ENCODE data around the gene ZNF740.

ZNF740 gene

DNA sequence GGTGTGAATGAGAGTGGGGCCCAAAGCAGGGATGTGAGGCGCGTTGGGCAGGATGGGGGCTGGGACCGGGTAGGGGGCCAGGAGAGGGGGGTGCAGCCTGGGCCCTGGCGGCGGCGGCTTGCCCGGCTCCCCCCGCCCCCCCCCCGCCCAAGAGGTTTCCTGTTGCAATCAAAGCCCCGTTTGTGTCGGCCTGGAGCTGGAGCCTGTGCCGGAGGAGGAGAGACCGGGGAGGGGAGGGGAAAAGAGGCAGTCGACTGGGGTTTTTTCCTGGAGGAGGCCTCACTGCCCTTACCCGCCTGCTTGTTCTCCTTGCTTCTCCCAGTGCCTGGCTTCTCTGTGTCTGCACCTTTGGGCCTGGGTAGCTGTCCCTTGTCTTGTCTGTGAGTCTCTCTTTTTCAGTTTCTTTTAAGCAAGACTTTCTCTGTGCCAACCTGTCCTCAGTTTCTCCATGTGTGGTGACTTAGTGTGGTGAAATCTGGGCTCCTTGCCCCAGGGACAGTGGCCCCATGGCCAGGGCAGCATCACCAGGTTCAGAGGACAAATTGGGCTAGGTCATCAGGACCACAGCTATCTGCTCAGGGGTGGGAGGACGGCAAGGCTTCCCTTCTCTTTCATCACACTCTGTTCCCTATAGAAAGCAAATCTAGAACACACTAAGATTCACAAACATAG is 43.0 kb downstream of the ZNF740 start:
- peak overlapping the region; percentile 53 for H3K4me3 Mint-ChIP-seq
- H3K36me3 Mint-ChIP-seq: no peaks in the 10 kb centered on the region
- peak overlapping the region; percentile 14 for H3K27ac Mint-ChIP-seq
- H3K27me3 Mint-ChIP-seq: no peaks in the 10 kb centered on the region
- H3K9me3 Mint-ChIP-seq: no peaks in the 10 kb centered on the region
- peaks cover 69% of the 10 kb centered on the region for H3K4me1 Mint-ChIP-seq

DNA sequence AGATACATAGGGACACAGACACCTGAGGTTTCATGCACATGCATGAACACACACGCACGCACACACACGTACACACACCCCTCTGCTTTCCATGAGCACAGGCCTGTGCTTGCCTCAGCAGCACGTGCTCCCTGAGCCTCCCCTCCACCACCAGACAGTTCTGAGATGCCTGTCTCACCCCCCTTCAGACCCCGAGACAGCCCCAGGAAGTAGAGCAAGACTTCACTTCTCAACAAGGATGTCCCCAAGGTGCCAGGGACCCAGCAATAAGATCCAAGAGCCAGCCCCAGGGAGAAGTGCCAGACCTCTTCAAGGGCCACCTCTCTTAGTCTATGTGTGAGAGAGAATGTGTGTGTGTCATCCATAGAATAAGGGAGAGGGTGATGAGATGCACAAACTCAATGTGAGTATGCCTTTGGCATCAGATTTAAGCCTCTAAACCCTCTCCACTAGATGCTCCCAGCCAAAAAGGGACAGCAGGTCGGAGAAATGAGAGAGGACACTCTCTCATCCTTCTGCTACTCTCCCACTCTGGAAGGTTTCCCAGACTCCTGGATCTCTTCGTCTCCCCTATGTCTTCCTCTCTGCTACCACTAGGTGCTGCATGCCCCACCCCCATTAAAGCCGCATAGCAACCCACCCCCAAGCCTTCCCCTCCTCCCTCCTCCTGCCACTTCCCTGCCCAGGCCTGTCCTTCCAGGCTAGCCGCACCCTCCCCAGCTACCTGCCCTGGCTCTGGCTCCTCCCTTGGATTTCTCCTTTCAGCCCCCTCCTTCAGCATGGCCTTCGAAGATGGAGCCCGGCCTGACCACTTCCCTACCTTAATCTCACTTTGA is 43.8 kb downstream of the ZNF740 start:
- Mint-ChIP-seq H3K9me3 (no peaks in the 10 kb centered on the region), H3K36me3 (no peaks in the 10 kb centered on the region), H3K27ac (peak overlapping the region; percentile 71), H3K4me1 (peaks cover 65% of the 10 kb centered on the region), H3K4me3 (peak overlapping the region; percentile 53), H3K27me3 (no peaks in the 10 kb centered on the region)

DNA sequence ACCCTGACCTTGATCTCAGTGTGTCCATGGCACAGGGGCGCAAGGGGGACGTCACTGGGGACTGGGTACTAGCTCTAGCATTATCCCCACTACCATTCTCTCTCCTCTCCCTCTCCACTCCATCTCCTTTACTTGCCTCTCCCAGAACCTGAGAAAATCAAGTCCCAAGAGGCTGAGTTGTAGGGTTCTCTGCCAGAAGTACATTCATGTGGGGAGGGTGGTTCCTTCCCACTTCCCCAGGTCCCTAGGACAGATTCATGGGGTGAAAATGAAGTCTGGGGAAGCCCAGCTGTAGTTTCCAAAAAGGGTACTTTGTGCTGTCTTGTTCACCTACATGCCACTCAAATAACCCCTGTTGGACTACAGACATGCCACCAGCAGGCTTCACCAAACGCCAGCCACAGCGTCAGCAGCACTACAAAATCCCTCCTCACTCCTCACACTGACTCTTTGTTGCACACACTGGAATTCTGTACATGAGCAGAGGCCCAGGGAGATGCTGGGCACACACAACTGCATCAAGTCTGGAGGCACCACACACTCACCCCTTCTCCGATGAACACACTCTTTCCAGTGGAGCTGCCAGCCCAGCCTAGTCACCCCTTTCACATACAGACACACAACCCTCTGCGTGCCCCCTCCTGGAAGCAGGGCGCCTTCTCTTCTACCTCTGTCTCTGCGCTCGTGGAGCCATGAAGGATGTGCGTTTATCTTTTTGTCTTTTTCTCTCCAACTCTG is 44.5 kb downstream of the ZNF740 start:
- Mint-ChIP-seq H3K27me3 (no peaks in the 10 kb centered on the region), H3K4me1 (peaks cover 68% of the 10 kb centered on the region), H3K27ac (peak overlapping the region; percentile 71), H3K9me3 (no peaks in the 10 kb centered on the region), H3K36me3 (no peaks in the 10 kb centered on the region), H3K4me3 (peak overlapping the region; percentile 3)

DNA sequence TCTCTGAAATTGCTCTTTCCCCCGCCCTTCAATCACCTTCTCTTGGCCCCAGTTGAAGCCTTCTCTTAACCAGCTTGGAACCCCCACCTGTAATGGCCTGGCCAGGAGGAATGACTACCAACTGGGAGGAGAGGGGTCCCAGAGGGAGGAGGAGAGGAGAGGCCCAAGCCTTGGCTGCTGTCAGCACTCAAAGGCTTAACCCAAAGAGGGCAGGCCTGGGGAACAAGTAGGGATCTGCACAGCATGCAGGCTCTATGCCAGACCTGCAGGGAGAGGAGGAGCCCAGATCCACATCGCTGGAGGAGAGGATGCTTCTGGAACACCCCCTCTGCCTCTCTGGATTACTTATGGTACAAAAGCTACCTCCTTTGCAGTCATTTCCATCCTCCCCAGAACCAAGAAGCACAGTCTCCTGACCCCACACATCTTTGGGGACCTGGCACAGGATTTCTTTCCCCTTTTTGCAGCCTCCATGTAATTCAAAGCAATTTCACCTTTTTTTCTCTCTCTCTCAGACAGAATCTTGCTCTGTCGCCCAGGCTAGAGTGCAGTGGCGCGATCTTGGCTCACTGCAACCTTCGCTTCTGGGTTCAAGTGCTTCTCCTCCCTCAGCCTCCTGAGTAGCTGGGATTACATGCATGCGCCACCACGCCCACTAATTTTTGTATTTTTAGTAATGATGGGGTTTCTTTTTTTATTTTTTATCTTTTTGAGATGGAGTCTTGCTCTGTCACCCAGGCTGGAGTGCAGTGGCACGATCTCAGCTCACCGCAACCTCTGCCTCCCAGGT is 45.3 kb downstream of the ZNF740 start:
- Mint-ChIP-seq H3K27ac (peak overlapping the region; percentile 60), H3K36me3 (no peaks in the 10 kb centered on the region), H3K9me3 (no peaks in the 10 kb centered on the region), H3K27me3 (no peaks in the 10 kb centered on the region), H3K4me3 (no peak overlapping the region), H3K4me1 (peaks cover 71% of the 10 kb centered on the region)

DNA sequence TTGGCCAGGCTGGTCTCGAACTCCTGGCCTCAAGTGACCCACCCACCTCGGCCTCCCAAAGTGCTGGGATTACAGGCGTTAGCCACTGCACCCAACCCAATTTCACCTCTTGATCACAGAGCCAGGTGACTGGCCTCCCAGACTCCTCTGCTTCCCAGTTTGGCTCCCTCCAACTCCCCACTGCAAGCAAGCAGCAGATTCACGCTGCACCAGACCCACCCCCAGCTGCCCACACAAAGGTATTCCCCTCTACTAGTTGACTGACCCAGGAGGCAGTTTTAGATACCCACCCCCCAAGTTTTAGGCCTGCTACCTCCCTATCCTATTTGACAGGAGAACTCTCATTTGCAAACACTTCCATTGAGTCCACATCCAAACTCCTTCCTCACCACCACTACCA is 46.3 kb downstream of the ZNF740 start:
- no peaks in the 10 kb centered on the region for H3K27me3 Mint-ChIP-seq
- no peak overlapping the region for H3K4me3 Mint-ChIP-seq
- no peak overlapping the region for H3K27ac Mint-ChIP-seq
- H3K9me3 Mint-ChIP-seq: no peaks in the 10 kb centered on the region
- H3K4me1 Mint-ChIP-seq: peaks cover 75% of the 10 kb centered on the region
- H3K36me3 Mint-ChIP-seq: no peaks in the 10 kb centered on the region

DNA sequence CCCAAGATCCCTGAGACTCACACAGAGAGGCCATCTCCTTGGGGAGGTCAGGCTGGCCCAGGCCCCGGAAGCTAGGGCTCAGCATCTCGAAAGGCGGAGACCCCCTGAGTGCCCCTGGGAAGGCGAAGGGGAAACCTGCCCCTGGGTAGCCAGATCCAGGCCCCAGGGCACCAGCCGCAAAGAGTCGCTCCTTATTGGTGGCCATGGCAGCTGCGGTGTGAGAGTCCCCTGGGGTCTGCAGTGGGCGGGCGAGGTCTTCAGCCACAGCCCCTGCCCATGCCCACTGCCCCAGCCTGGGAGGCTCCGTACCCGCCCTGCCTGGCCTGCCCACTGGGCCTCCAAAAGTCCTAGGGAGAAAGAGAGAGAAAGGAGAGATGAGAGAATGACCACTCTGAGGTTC is 46.8 kb downstream of the ZNF740 start:
- no peak overlapping the region for H3K4me3 Mint-ChIP-seq
- H3K4me1 Mint-ChIP-seq: peaks cover 72% of the 10 kb centered on the region
- no peaks in the 10 kb centered on the region for H3K27me3 Mint-ChIP-seq
- no peaks in the 10 kb centered on the region for H3K36me3 Mint-ChIP-seq
- H3K9me3 Mint-ChIP-seq: no peaks in the 10 kb centered on the region
- H3K27ac Mint-ChIP-seq: no peak overlapping the region

DNA sequence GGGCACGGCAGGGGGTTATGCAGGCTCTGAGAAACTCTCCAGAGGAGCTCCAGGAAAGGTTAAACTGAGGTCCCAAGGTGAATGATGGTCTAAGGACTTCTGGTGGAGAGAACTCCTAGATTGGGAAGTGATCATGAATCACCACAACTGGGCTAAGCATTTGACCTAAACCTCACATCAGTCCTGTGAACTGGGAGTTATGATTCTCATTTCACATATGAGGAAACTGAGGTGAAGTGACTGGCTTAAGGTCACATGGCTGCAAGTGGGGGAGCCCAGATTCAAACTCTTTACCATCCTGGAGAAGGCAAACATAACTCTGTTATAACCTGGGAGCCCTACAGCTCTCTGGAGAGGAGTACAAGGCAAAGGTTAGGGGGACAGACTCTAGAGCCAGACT is 47.3 kb downstream of the ZNF740 start:
- Mint-ChIP-seq H3K27me3 (no peaks in the 10 kb centered on the region), H3K36me3 (no peaks in the 10 kb centered on the region), H3K27ac (no peak overlapping the region), H3K4me1 (peaks cover 72% of the 10 kb centered on the region), H3K4me3 (no peak overlapping the region), H3K9me3 (no peaks in the 10 kb centered on the region)

DNA sequence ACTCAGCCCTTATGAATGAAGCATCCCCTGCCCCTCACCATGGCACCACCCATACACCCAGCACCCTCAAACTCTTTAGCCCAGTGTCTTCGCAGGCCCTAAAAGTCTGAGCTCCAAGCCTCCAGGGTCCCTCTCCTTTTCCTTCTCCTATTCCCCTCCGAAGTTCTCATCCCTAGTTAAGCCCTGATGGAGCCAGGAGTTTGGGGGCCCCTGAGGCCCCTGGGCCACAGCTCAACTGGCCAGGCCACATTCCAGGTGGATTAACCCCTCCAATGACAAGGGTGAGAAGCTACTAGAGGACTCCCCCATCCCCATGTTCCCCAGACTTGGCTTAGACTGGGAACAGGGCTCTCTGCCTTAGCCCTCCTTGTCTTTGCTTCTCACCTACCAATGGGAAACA is 48.9 kb downstream of the ZNF740 start:
- Mint-ChIP-seq H3K4me3 (no peak overlapping the region), H3K4me1 (peaks cover 68% of the 10 kb centered on the region), H3K9me3 (no peaks in the 10 kb centered on the region), H3K27ac (peak overlapping the region; percentile 69), H3K27me3 (no peaks in the 10 kb centered on the region), H3K36me3 (no peaks in the 10 kb centered on the region)

DNA sequence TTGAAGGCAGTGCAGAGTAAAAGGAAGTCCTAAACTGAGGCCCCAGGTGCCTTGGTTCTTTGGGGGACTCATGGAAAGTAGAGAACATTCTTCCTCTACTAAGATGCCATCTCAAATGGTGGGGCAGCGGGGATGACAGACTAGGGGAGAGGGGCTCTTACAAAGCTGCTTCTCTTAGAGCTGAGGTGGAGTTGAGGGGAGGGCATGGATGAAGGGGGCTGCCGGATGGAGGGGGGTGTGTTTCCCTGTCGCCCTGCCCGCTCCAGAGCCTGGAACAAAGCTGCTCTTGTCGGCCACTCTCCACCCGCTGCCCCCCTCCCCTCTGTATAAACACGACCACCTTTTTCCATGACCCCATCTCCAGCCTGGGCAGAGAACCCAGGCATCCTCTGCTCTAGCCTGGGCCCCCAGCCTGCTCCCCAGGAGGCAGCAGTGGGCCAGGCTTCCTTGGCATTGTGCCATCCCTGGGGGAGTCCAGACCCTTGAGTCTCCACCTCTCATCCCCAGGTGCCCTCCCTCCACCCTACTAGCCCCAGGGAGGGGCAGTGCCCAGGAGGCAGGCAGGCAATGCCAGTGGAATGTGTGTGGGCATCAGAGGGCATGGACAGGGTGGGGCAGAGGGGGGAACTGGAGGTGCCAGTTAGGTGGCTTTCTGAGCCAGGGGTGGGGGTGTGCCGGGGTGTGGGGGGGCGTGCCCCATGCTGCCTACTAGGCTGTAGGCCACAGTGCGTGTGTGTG is 49.8 kb downstream of the ZNF740 start:
- Mint-ChIP-seq H3K36me3 (no peaks in the 10 kb centered on the region), H3K9me3 (no peaks in the 10 kb centered on the region), H3K27me3 (no peaks in the 10 kb centered on the region), H3K4me3 (peak overlapping the region; percentile 58), H3K27ac (no peak overlapping the region), H3K4me1 (peaks cover 62% of the 10 kb centered on the region)

DNA sequence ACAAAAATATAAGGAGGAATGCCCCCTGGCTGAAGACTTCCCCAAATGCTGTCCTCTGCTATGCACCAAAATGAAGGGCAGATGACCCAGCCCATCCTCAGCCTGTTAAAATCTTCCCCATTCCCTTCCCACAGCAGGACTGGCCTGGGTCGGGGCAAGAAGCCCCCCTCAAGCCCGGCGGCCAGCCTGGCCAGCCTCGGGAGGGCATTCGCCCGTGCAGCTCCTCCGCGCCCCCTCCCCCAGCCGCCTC is 51.1 kb downstream of the ZNF740 start:
- peak overlapping the region; percentile 42 for H3K4me3 Mint-ChIP-seq
- H3K27ac Mint-ChIP-seq: no peak overlapping the region
- H3K9me3 Mint-ChIP-seq: no peaks in the 10 kb centered on the region
- H3K36me3 Mint-ChIP-seq: no peaks in the 10 kb centered on the region
- H3K4me1 Mint-ChIP-seq: peaks cover 66% of the 10 kb centered on the region
- no peaks in the 10 kb centered on the region for H3K27me3 Mint-ChIP-seq

DNA sequence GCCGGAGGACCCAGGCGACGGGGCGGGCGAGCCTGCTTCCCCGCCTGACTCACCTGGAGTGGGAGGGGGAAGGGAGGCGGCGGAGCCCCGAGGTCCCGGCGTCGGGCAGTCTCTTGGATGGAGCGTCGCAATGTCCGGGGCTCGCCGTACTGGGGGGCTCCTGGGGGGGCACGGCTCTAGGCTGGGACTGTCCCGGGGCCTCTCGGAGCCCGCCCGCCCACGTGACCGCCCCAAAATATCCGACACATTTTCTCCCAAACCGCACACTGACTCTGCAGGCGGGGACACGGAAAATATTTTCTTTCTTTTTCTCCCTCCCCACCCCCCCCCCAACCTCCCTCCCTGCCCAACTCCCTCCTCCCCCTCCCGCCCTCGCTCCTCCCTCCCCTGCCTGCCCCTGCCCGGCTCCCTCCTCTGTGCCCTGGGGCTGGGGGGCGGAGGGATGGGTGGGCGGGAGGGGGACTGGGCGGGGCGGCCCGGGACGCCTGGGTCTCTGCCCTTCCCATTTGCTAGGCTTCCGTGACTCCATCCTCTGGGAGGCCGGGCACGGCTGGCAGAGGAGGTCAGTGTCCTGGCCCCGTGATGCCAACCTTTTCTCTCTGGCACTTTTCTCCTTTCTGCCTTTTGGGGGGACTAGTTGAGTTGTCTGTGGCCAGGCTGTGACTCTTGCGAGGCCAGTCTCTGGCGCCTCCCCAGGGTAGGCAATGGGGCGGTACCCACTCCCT is 51.6 kb downstream of the ZNF740 start, which contains the start of gene RARG:
Gene RARG (minus strand): TSS at position 289 of the 725 bp plus-strand sequence. CDS start 4,664 bp downstream, outside the sequence.
- H3K4me3 Mint-ChIP-seq: peak within 1 kb of the TSS; percentile 87
- H3K27me3 Mint-ChIP-seq: no peaks in the 10 kb centered on the region
- no peaks in the 10 kb centered on the region for H3K36me3 Mint-ChIP-seq
- H3K4me1 Mint-ChIP-seq: peaks cover 67% of the 10 kb centered on the region
- no peaks in the 10 kb centered on the region for H3K9me3 Mint-ChIP-seq
- H3K27ac Mint-ChIP-seq: peak within 1 kb of the TSS; percentile 68

DNA sequence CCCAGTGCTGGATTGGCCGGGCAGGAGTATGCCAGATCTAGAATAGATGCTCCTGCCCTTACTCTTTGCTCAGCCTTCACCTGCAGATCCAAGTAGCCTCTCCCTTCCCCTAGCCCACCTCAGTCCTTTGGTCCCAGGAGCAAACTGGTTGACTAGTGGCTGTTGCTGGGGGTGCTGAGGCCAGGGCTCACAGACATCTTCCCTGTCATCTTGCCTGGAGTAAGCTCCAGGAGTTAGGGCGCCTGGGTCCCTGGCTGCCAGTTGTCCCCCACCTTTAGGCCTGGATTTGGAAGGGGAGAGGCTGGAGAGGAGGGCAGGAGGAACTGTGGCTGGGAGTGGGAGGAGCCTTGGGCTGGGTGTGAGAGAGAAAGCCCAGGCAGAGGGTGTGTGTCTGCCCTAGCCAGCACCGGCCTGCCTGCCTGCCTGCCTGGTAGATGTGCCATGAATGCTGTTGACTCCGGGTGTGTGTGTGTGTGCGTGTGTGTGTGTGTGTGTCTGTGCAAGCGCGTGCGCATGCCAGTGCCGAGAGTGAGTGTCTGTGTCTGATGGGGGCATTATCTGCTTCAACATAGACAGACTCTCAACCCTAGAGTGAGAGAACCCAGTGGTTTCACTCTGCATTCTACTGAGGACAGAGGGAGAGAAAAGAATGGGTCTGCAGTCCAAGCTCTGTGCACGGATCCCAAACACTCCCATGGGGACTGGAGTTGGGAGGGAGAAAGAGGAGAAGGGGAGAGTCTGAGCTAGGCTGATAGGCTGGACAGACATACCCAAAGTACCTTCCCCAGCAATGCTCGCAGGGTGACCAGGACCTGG is 52.3 kb downstream of the ZNF740 start:
- Mint-ChIP-seq H3K9me3 (no peaks in the 10 kb centered on the region), H3K36me3 (no peaks in the 10 kb centered on the region), H3K4me1 (peaks cover 71% of the 10 kb centered on the region), H3K4me3 (peak overlapping the region; percentile 87), H3K27me3 (no peaks in the 10 kb centered on the region), H3K27ac (peak overlapping the region; percentile 55)

DNA sequence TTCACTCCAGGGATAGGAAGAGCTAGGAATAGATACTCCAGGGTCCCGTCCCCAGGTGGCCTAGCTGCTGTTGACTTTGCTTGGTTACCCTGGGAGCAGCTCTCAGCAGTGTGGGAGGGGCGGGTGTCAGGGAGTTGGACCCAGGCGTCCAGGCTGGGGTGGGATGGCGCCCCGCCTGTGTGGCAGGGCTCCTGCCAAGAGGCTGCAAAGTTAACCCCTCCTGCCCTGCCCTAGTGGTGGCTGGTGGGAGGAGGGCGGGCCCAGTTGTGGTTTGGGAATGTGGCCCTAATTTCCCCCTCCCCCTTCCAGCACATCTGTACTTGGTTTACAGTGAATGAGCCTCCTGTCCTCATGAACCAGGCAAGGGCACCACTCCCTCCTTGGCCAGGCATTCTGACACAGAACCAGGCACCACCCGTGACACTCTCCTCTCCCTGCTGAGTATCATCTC is 53.2 kb downstream of the ZNF740 start:
- Mint-ChIP-seq H3K4me1 (peaks cover 67% of the 10 kb centered on the region), H3K4me3 (peak overlapping the region; percentile 31), H3K27ac (peak overlapping the region; percentile 55), H3K36me3 (no peaks in the 10 kb centered on the region), H3K27me3 (no peaks in the 10 kb centered on the region), H3K9me3 (no peaks in the 10 kb centered on the region)
